ENCODE results near the gene DEPDC5. TPM values are rescaled to one million over a fixed set of nuclear protein-coding genes. Genes with fewer than 3 reads are reported as not detected.

Gene DEPDC5
- total RNA-seq, 5 donors from 2014 or later (not counting 1 experiment from before 2014, with no cell fraction given): 40.3 to 52.7 (median 49.0) TPM

DNA sequence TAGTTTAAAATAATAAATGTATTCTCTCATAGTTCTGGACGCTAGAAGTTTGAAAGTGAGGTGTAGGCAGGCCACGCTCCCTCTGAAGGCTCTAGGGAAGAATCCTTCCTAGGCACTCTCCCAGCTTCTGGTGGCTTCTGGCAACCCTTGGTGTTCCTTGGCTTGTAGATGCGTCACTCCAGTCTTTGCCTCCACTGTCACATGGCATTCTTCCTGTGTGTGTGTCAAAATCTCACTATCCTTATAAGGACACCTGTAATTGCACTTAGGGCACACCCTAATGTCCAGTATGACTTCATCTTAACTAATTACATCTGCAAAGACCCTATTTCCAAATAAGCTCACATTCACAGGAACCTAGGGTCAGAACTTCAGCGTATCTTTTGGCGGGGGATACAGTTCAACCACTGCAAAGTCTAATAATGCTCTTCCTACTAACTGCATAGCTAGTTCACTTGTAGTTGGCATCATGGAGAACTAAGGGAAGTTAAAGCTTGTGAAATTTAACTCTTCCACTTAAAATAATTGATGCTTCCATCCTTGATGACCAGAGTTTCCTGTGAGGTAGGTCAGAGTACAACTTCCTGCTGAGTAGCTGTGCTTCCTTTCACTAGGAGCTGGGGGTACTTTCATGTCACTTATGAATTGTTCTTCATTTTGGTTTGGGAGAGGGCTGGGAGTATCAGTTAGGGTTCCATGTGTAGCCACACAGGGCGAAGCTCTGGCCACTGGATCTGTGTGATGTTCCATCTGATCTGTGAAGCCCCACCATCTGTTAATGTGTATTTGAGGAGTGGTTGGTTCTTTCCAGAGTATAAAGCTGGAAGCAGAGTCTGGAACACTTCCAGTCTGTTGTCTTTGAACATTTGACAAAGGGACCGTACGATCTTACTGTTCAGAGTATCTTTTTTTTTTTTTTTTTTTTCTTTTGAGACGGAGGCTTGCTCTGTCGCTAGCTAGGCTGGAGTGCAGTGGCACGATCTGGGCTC lies 201.0 kb downstream of the DEPDC5 start:
- H3K4me1 ChIP-seq (ENCODE audit: control insufficient read depth in 1 of 2, extremely low read depth in 1 of 2, insufficient read depth in 2 of 2, low read length in 2 of 2): peaks cover 13 to 58% of the 10 kb centered on the region in 2 experiments

GRCh38 chr22:31956360-31956759 lies 202.5 kb downstream of the DEPDC5 start:
- no peaks in the 10 kb centered on the region for H3K27me3 Mint-ChIP-seq
- H3K36me3 Mint-ChIP-seq: peaks cover 20% of the 10 kb centered on the region
- Histone ChIP-seq H3K27me3 (replicated peaks in 1 of 2; ENCODE audit: control insufficient read depth in 2 of 2, extremely low read depth in 1 of 2, insufficient read depth in 2 of 2, low read length in 1 of 2) (no peaks in the 10 kb centered on the region), H3K4me1 (ENCODE audit: control insufficient read depth in 1 of 2, extremely low read depth in 1 of 2, insufficient read depth in 2 of 2, low read length in 2 of 2) (peaks cover 13 to 55% of the 10 kb centered on the region in 2 experiments), H3K36me3 (ENCODE audit: control insufficient read depth in 2 of 2, extremely low read depth in 1 of 2, insufficient read depth in 1 of 2, low read length in 1 of 2) (peaks cover 0 to 3% of the 10 kb centered on the region in 2 donors), H3K27ac (ENCODE audit: low read length) (peak overlapping the region; percentile 40), H3K4me3 (ENCODE audit: control insufficient read depth in 1 of 2, extremely low read depth in 1 of 2, low read length in 1 of 2) (no peak overlapping the region), H3K9me3 (no peaks in the 10 kb centered on the region)
- WGBS (ENCODE audit: insufficient coverage): 52% methylated on average over 9 of the region's 12 CpGs
- peak overlapping the region; percentile 90 to 97 for H3K27ac Mint-ChIP-seq
- ChIA-PET CTCF (interaction anchor here in 1 of 2 donors (0.6 to 1.8 kb wide), 4 partner anchors 8 to 291 kb away, joined by 3 to 9 read pairs (median 6); no protein-coding TSS in a partner anchor), POLR2A (no interaction called here)
- H3K4me1 Mint-ChIP-seq: peaks cover 62 to 79% (median 79%) of the 10 kb centered on the region in 3 donors
- H3K4me3 Mint-ChIP-seq: peak overlapping the region; percentile 5 to 54 (median 54)
- no peaks in the 10 kb centered on the region for H3K9me3 Mint-ChIP-seq
- DNase-seq: peak in 9 of 35 experiments; percentile 7 to 40 (median 26)
- ATAC-seq (replicated peaks in 1 of 4): peak; percentile 62 to 80 (median 70)

More for the DNA sequence above, 201.0 kb downstream of the DEPDC5 start:
- H3K27ac ChIP-seq (ENCODE audit: low read length): peak overlapping the region; percentile 40
- CTCF ChIA-PET: interaction anchor here in 1 of 2 donors (0.9 kb wide), 1 partner anchor 15 kb away, joined by 3 read pairs; no protein-coding TSS in a partner anchor
- ATAC-seq (replicated peaks in 1 of 4) (peak in 1 of 4 experiments; percentile 41), DNase-seq (no peak)
- H3K27me3 ChIP-seq (replicated peaks in 1 of 2; ENCODE audit: control insufficient read depth in 2 of 2, extremely low read depth in 1 of 2, insufficient read depth in 2 of 2, low read length in 1 of 2): no peaks in the 10 kb centered on the region
- no peak overlapping the region for H3K4me3 ChIP-seq (ENCODE audit: control insufficient read depth in 1 of 2, extremely low read depth in 1 of 2, low read length in 1 of 2)
- POLR2A ChIA-PET: no interaction called here
- Mint-ChIP-seq H3K27me3 (no peaks in the 10 kb centered on the region), H3K36me3 (peaks cover 20% of the 10 kb centered on the region), H3K4me3 (peak overlapping the region in 1 of 3 donors; percentile 55), H3K27ac (peak overlapping the region; percentile 56 to 86), H3K4me1 (peaks cover 69 to 88% (median 85%) of the 10 kb centered on the region in 3 donors), H3K9me3 (no peaks in the 10 kb centered on the region)
- H3K36me3 ChIP-seq (ENCODE audit: control insufficient read depth in 2 of 2, extremely low read depth in 1 of 2, insufficient read depth in 1 of 2, low read length in 1 of 2): peaks cover 0 to 9% of the 10 kb centered on the region in 2 donors
- H3K9me3 ChIP-seq: no peaks in the 10 kb centered on the region
- WGBS (ENCODE audit: insufficient coverage): 83% methylated on average over 2 of the region's 11 CpGs

Other genes with a start within 250 kb of the DEPDC5 start
- 10 to 100 TPM; 35.0 to 44.2 (median 39.3) TPM for gene PISD, start 91.8 kb upstream of the DEPDC5 start, total RNA-seq
- 10 to 100 TPM; 48.0 to 63.0 (median 55.6) TPM for gene PRR14L, start 3.9 kb upstream of the DEPDC5 start, total RNA-seq
- gene YWHAH, start 190.5 kb downstream of the DEPDC5 start, total RNA-seq: 10 to 100 TPM; 17.7 to 49.5 (median 42.1) TPM

All from T-cell (primary cell).